DMS79 (cell line): ENCODE measurements around the gene TAS1R1.
A peak's percentile ranks its signal among the peaks of the same experiment; 100 is the strongest.
"Not testable (repeated sequence)": the region's sequence is repeated elsewhere in the genome, so short reads cannot be mapped to it uniquely, and the experiment has no call there.

Experiments
- DNase-seq: peaks from one replicate; lab custom pipeline; 2025; lab: John Stamatoyannopoulos, UW

Gene TAS1R1

DNA sequence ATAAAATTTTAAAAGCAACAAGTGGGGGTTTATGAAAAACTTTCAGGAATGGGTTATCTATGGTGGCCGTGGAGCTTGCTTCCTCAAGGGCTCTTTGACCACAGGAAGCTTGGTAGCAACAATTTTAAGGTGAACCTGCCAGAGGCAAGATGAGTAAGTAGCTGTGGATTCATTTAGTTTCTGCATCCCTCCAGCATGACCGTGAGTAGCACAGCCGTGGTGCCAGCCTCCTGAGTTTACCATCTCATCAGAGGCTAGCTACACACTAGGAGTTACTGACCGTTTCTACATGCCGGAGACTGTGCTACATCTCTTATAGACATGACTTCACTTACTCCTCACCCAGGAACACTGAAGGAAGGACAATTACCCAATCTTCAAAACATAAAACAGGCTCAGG, 33.6 kb upstream of the TAS1R1 start:
- DNase-seq, result no peak

GRCh38 chr1:6523566-6523965, 31.5 kb upstream of the TAS1R1 start:
- DNase-seq, result no peak

DNA sequence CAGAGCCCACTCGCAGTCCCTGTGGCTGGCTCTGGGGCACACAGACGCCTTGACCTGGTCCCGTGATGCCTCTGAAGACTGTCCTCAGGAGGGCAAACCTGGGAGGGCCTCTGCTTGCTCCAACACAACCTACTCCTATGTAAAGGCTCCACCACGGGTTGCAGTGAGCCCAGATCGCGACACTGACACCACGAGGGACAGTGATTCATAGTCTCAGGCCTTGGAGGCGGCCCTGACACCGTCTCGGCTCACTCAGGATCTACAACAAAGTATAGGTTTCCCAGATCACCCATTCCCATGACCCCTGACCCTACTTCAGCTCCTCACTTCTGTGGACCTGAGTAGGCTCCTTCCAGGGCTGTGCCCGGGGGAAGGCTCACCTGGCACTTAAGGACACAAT, 28.8 kb upstream of the TAS1R1 start:
- DNase-seq, result no peak

DNA sequence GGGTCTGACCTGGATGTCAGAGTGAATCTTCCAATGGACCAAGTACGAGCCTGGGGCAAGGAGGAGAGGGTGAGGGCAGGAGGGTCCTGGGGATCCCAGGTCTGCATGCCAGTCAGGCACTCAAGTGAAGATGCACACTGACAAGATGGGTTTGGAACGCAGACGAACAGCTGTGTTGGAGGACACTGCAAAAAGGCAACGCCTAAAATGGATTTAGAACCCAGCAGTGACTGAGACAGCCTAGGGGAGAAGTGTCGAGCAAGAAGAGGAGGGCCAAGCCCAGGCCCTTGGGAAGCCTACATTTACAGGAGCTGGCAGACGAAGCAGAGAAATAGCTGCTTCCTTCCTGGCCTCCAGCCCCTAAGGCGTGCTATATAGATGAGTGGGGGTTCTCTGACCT, 26.6 kb upstream of the TAS1R1 start:
- no peak for DNase-seq

DNA sequence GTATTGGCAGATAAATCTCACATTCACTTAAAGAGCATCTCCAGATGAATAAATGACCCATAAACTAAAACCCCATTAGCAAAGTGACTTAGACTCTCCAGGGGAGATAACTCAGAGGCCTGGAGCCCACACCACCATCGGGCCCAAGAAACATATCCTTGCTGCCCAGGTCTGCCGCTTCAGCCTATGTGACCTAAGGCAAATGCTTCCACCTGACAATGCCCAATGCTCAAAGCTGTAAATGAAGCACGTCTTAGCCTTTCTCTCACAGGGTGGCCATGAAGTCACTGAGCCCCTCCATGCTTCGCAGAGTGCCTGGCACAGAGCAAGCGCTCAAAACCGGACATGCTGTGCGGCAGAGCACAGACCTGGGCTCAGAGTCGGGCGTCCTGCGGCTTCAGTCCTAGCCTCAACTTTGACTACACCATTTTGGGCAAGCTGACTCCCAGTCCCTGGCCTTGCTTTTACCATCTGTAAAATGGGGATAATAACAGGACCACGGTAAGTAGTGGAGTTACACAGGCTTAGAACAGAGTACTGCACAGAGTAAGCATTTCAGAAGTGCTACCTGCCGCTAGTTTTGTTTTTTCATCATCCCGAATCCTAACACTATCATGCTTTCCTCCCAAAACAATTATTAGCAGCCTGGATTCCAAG, 24.5 kb upstream of the TAS1R1 start:
- DNase-seq, result no peak

GRCh38 chr1:6531996-6532395, 23.1 kb upstream of the TAS1R1 start:
- no peak for DNase-seq

- DNase-seq, result no peak
Observed at GRCh38 chr1:6534248-6534822, 20.8 kb upstream of the TAS1R1 start.

DNA sequence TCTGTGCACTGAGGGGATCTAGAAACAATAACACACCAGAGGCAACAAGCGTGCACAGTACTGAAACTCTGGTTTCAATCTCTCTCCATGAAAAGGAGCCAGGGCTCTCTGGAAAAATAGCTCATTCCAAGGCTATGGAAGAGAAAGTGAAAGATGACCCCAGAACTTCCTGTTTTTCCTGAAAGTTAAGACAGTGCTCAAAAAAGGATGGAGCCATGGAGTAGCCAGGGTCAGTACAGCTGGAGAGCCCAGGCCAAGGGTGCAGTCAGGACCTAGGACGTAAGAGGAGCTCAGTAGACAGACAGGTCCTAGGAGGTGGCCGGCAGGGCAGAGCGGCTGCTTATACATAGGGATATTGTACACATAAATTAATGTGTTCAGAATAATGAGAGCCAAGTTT, 19.9 kb upstream of the TAS1R1 start:
- DNase-seq, result no peak

DNA sequence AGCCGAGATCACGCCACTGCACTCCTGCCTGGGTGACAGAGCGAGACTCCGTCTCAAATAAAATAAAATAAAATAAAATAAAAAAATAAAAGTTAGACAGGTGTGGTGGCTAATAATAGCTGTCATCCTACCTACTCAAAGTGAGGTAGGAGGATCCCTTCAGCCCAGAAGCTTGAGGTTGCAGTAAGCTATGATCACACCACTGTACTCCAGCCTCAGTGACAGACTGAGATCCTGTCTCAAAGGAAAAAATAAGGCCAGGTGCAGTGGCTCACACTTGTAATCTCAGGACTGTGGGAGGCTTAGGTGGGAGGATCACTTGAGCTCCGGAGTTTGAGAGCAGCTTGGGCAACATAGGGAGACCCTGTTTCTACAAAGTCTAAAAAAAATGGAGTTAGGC, 18.8 kb upstream of the TAS1R1 start:
- DNase-seq, result no peak

DNA sequence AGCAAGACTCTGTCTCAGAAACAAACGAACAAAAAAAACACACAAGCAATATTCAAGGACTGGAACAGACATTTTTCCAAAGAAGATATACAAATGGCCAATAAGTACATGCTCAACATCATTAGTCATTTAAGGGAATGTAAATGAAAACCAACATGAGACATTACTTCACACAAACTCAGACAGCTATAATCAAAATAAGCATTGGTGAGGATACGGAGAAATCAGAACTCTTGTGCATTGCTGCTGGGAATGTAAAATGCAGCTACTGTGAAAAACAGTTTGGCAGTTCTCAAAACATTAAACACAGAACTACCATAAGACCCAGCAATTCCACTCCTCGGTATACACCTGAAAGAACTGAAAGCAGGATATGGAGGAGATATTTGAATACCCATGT, 16.2 kb upstream of the TAS1R1 start:
- no peak for DNase-seq

GRCh38 chr1:6544831-6545230, 10.3 kb upstream of the TAS1R1 start:
- no peak for DNase-seq

GRCh38 chr1:6545276-6546112, 9.6 kb upstream of the TAS1R1 start:
- DNase-seq, result no peak

DNA sequence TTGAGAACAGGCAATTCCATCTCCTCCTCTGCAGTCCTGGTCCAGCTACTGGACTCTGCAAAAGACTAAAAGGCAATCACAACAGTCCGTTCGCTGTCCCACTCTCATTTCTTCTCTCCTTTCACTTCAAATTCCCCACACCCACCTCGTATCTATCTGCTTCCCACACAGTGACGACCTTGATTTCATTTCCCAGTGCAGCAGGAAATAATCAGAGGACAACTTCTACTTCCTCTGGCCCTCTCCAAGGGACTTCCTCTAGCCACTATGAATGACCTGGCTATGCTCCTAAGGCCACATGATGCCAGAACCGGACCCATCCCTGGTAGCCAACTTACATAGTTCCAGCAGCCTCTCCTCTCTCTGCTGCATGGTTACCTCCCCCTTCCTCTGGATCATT, 8.8 kb upstream of the TAS1R1 start:
- no peak for DNase-seq

GRCh38 chr1:6547301-6547700, 7.8 kb upstream of the TAS1R1 start:
- no peak for DNase-seq

GRCh38 chr1:6554031-6554906, 838 bp upstream of the TAS1R1 start, which contains the start of gene NOL9:
NOL9 (minus strand) TSS chr1:6554513; CDS start chr1:6554502, 11 bp downstream.
- DNase-seq, result peak; percentile 84

GRCh38 chr1:6557597-6557996, 2.5 kb downstream of the TAS1R1 start:
- DNase-seq, result no peak

- not testable (repeated sequence) for DNase-seq
Observed at GRCh38 chr1:6559161-6559560, 4.1 kb downstream of the TAS1R1 start.

DNA sequence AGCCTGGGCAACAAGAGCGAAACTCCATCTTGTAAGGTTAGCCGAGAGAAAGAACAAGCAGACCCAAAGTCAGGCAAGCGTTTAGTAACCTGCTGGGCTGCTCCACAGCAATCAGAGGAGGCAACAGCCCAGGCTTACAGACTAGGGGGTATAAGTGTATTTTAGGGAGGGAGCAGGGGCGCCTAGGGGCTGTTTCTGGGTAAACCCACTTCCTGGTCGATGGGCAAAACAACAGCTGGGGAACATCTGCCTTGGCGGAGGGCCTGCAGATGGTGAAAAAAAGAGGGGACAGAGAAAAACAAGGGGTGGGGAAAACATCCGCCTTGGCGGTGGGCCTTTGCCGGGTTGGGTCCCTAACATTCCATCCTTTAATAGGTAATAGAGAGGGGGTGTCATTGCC, 5.2 kb downstream of the TAS1R1 start:
- DNase-seq, result no peak

DNA sequence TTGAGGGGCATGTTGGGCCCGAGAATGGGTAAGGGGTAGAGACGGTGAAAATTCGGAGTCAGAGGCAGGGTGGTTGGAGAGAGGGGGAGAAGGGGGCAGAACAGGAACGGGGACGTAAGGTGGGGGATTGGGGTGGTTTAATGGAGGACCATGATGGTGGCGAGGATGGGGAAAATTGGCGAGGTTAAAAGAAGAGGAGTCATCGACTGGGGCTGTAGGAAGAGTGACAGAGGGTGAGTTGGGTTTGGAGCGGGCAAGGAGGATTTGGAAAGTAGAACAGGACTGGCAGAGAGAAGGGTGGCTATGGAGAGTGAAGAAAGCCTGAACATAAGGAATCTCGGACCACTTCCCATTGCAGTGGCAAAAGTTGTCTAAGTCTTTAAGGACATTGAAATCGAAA, 13.9 kb downstream of the TAS1R1 start:
- no peak for DNase-seq

- DNase-seq, result no peak
Observed at GRCh38 chr1:6570100-6570499, 15.0 kb downstream of the TAS1R1 start.

DNA sequence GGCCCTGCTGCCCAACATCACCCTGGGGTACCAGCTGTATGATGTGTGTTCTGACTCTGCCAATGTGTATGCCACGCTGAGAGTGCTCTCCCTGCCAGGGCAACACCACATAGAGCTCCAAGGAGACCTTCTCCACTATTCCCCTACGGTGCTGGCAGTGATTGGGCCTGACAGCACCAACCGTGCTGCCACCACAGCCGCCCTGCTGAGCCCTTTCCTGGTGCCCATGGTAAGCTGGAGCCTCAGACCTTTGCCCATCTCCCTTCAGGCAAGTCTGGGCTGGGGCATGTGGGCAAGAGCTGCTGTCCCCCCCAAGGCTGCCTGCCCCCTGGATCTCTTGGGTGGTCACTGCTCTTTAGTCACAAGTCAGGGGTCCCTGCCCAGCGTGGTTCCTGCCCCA, 15.9 kb downstream of the TAS1R1 start:
- DNase-seq, result no peak

GRCh38 chr1:6572653-6573383, 17.7 kb downstream of the TAS1R1 start:
- no peak for DNase-seq
